ENCODE results near the gene ARMC7.

ARMC7 gene

DNA sequence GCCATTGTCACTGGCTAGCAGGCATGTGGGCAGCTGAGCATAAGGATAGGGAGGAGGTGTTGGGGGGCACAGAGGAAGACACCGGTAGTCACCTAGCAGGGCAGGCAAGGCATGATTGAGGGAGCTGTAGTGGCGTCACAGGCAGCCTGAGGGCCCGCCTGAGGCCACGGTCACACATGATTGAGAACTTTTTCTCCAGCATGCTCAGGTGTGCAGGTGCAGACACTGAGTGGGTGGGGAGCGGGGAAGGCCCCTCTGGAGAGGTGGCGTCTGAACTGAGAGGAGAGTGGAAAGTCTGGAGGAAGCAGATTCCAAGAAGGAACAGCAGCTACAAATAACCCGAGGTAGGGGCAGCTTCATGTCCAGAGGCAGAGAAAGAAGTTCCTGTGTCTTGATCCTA, 10.9 kb upstream of the ARMC7 start:
- DNase-seq (ENCODE audit: low read depth in 2 of 3, low spot score in 1 of 3): no peak

DNA sequence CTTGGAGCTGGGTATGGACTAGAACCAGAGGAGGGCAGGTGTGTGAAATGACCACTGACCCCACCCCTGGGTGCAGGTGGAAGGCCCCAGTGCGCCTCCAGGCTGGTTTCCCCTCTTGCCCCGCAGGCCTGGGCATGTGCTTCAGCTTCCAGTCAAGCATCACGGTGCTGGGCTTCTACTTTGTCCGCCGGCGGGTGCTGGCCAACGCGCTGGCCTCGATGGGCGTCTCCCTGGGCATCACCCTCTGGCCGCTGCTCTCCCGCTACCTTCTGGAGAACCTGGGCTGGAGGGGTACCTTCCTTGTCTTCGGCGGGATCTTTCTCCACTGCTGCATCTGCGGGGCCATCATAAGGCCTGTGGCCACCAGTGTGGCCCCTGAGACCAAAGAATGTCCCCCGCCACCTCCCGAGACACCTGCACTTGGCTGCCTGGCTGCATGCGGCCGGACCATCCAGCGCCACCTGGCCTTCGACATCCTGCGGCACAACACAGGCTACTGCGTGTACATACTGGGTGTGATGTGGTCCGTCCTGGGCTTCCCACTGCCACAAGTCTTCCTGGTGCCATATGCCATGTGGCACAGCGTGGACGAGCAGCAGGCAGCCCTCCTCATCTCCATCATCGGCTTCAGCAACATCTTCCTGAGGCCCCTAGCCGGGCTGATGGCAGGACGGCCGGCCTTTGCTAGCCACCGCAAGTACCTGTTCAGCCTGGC, 9.7 kb upstream of the ARMC7 start:
- no peak for DNase-seq (ENCODE audit: low read depth in 2 of 3, low spot score in 1 of 3)

- DNase-seq (ENCODE audit: low read depth in 2 of 3, low spot score in 1 of 3): no peak
These were observed 7.4 kb upstream of the ARMC7 start for GRCh38 chr17:75102385-75102821.

DNA sequence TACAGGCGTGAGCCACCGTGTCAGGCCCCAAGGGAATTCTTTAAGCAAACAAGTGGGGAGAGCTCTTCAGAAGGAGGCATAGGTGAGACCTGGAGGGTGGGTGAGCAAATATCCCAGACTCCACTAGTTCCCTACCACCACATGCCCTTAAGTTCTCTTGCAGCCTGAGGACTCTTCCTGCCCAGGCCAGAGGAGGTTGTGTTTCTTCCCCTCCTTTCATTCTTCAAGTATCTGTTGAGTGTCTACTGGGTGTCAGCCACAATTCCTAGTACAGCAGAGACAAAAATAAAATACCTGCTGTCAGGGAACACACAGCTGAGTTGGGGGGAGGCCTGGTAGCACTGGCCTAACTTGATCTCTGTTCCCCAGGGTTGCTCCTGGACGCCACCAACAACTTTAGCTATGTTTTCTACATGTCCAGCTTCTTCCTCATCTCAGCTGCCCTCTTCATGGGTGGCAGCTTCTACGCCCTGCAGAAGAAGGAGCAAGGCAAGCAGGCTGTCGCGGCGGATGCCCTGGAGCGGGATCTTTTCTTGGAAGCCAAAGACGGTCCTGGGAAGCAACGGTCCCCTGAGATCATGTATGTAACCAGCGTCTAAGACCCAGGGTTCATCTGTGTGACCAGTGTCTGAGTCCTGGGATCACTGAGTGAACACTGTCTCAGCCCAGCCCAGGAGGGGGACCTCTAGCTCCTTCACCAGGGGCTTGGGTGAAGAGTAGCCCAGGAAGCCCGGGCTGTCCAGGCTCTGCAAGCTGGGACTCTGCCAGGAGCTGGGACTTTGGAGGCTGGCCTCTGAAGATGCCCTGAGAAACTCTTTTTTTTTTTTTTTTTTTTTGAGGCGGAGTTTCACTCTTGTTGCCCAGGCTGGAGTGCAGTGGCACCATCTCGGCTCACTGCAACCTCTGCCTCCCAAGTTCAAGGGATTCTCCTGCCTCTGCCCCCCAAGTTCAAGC, 5.9 kb upstream of the ARMC7 start:
- DNase-seq (ENCODE audit: low read depth in 2 of 3, low spot score in 1 of 3): no peak

DNA sequence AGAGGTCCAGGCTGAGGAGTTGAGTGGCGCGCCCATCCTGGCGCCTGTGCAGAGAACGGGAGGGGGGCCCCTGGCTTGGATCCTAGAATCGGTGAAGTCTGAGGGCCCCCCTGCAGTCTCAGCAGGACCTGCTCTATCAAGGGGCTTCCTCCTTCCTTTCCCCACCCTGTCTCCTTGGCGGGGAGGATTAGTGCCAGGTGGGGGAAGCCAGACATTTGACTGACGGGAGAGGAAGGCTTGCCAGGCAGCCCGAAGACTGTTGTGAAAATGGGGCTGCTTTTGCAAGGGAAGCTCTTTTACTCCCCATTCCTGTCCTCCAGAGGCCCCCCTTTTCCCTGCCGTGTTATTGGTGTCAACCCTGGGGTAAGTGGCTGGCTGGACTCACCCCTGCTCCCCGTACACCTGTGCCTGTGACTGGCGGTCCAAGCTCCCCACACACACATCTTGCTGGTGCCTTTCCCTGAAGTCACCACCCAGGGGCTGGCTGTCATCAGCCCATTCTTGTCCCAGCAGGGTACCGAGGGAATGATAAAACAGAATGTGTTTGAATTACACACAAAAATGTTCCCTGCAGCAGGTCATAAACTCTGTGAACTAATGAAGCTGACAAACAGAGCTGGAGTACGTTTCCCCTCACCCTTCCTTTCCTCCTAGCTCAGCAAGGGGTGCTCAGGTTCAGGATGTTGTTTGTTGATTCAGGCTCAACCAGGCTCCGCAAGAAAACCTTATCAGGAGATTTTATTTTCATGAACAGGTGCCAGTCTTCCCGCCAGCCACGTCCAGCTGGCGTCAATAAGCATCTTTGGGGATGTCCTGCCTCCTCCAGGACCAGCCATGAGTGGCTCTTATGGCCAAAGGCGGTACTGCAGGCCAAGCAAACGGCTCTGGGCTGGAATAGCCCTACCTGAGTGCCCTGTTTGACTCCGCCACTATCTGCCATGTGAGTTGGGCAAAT, 4.4 kb upstream of the ARMC7 start:
- no peak for DNase-seq (ENCODE audit: low read depth in 2 of 3, low spot score in 1 of 3)

DNA sequence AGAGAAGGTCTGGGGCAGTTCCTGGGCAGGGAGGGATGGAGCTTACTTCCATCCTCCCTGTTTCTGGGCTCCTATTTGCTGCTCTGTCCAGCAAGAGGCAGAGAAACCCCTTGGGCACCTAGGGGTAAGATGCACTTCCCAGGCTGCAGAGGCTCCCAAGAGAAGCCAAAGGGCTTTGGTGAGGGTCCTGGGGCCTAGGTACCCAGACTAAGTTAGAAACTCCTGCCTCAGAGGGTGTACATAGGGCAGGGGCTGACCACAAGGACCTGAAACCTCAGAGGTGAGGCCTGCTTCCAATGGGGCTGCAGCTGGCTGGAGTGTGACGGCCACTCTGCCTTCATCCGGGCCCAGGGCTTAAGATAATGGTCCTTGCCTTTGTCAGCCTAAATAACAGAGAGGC, 1.6 kb upstream of the ARMC7 start:
- no peak for DNase-seq (ENCODE audit: low read depth in 2 of 3, low spot score in 1 of 3)

DNA sequence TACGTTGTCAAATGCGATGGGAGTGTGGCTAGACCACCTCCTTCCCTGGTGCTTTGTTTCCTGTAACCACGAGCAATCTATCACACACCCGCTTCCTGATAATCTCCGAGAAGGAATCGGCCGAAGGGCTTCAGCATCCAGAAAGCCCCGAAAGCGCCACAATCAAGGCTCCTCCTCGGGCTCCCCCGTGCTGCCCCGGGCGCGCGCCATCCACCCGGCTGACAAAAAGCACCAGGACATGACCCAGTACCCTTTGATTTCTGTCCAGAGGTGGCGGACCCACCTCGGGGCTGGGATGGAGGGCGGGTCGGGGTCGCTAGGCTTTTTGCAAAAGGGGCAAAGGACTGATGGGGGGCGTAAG, 743 bp upstream of the ARMC7 start:
- no peak for DNase-seq (ENCODE audit: low read depth in 2 of 3, low spot score in 1 of 3)

GRCh38 chr17:75110234-75110937, 617 bp downstream of the ARMC7 start:
- DNase-seq (ENCODE audit: low read depth in 2 of 3, low spot score in 1 of 3): no peak

DNA sequence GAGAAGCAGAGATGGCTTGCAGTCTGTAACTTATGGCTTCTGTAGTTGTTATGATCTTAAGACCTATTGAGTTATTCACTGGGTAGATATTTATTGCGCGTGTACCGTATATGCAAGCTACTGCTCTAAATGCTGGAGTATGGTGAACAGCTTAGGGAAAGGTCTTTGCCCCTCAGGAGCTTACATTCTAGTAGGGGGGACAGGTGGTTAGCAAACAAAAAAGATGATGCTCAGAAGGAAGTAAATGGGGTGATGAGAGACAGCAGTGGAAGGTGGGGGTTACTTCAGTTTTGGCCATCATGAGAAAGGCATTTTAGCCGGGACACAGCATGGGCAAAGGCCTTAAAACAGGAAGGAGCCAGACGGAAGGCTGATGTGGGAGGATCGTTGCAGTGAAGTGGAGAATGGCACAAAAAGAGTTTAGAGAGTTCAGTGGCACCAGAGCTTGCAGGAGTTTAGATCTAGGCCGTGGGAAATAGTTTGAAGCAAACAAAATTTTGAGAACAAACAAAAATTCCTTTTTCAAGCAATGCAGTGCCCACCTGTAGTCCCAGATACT, 2.1 kb downstream of the ARMC7 start:
- no peak for DNase-seq (ENCODE audit: low read depth in 2 of 3, low spot score in 1 of 3)

DNA sequence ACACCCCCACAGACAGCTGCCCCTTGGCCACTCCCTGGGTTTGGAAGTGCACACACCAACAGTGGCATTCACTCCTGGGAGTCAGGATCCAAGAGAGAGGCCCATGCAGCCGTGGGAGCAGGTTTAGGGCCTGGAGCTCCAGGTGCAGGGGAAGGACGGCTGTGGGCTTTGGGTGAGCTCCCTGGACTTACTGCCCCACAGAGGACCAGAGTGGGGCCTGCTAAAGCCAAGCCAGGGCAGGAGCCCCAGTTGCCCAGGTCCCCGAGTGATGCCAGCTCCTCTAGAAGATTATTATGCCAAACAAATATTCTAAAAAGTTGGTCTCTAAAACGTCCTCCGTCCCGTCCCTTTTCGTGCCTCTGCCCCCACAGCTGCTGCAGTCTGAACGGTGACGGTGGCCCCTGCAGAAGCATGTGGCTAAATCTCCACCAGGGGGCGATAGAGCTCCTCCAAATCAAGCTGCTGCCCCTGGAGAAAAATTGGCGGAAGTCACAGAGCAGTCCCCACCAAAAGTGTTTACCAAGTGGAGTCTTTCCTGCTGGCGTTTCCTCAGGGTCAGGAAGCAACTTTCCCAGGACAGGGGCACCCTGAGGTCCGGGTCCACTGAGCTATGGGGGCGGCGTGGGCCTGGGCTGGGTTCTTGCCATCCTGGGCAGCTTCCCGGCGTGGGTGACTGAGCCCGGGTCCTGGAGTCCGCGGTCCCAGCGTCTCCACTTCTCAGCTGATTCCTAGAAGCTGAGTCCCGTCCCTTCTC, 4.2 kb downstream of the ARMC7 start:
- peak; percentile 80 to 96 (median 81) for DNase-seq (ENCODE audit: low read depth in 2 of 3, low spot score in 1 of 3)

- no peak for DNase-seq (ENCODE audit: low read depth in 2 of 3, low spot score in 1 of 3)
These were observed 5.0 kb downstream of the ARMC7 start for GRCh38 chr17:75114552-75115314.

DNA sequence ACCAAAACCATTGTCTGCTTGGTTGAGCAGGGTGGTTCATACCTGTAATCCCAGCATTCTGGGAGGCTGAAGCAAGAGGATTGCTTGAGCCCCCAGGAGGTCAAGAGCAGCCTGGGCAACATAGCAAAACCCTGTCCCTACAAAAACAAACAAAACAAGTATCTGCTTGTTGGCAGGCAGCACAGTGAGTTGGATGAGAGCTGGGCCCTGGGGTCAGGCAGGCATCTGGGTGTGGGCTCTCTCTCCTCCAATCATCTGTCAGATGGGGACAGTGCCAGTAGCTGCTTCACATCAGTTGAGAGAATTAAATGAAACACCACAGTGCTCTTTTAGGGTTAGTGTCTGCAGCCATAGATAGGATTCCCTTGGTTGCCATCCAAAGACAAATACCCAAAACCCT, 5.8 kb downstream of the ARMC7 start:
- DNase-seq (ENCODE audit: low read depth in 2 of 3, low spot score in 1 of 3): no peak

GRCh38 chr17:75116737-75117136, 7.0 kb downstream of the ARMC7 start:
- DNase-seq (ENCODE audit: low read depth in 2 of 3, low spot score in 1 of 3): no peak

DNA sequence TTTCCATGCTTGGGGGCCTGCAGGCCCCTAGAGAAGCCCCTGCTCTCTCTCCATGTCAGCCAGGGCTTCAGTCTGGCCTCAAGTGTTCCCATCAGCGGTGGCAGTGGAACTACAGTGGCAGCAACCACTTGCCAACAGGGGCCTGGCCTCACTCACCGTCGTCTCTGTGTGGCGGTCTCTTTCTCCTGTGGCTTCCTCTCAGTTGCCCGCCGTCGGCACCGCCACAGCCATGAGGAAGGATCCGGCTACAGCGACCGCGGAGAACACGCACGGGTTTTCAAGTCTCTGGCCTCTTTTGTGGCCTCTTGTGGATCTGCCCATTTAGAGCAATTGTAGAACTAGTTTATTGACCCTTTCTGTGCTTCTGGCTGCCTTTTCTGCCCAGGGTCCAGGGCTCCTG, 8.5 kb downstream of the ARMC7 start:
- DNase-seq (ENCODE audit: low read depth in 2 of 3, low spot score in 1 of 3): no peak

GRCh38 chr17:75124041-75124818, 14.5 kb downstream of the ARMC7 start:
- DNase-seq (ENCODE audit: low read depth in 2 of 3, low spot score in 1 of 3): peak; percentile 36 to 51 (median 45)

GRCh38 chr17:75124819-75125162, 15.0 kb downstream of the ARMC7 start:
- DNase-seq (ENCODE audit: low read depth in 2 of 3, low spot score in 1 of 3): no peak

- no peak for DNase-seq (ENCODE audit: low read depth in 2 of 3, low spot score in 1 of 3)
These were observed 16.2 kb downstream of the ARMC7 start for GRCh38 chr17:75125984-75126383.

DNA sequence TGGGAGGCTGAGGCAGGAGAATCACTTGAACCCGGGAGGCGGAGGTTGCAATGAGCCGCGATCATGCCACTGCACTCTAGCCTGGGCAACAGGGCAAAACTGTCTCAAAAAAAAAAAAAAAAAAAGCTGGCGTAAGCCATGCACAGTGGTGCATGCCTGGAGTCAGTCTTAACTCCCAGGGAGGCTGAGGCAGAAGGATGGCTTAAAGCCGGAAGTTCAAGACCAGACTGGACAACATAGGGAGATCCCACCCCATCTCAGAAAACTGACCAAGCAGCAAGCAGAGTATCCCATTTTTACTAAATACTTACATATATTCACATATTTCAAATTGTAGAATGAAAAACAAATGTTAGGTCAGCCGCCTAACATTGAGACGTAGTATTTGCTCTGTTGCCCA, 17.2 kb downstream of the ARMC7 start:
- no peak for DNase-seq (ENCODE audit: low read depth in 2 of 3, low spot score in 1 of 3)
